ENCODE data around the gene GLE1. TPM values are rescaled to one million over a fixed set of nuclear protein-coding genes. Genes with fewer than 3 reads are reported as not detected.
"Not testable (repeated sequence)": the region's sequence is repeated elsewhere in the genome, so short reads cannot be mapped to it uniquely, and the experiment has no call there.

The GLE1 gene
- total and polyA plus RNA-seq, 12 donors = 10.5 to 24.5 (median 19.4) TPM

DNA sequence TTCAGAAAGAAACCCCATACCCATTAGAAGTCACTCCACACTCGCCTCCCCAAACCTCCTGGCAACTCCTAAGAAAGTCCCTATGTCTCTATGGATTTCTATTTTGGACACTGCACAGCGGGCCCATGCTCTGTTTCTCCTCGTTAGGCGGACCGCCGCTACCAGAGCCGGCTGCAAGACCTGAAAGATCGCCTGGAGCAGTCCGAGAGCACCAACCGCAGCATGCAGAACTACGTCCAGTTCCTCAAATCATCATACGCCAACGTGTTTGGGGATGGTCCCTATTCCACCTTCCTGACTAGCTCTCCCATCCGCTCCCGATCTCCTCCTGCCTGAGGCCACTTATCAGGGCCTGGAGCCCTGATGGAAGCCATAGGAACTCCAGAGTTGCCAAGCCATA, 4.6 kb upstream of the GLE1 start:
- Histone ChIP-seq H3K27ac (no peak overlapping the region), H3K4me3 (no peak overlapping the region), H3K9me3 (no peaks in the 10 kb centered on the region), H3K36me3 (peaks cover 0 to 72% (median 16%) of the 10 kb centered on the region in 9 donors), H3K4me1 (peaks cover 4 to 16% (median 7%) of the 10 kb centered on the region in 9 donors), H3K27me3 (no peaks in the 10 kb centered on the region)
- DNase-seq (no peak), ATAC-seq (no peak)
- TF ChIP-seq, protein P1, sequence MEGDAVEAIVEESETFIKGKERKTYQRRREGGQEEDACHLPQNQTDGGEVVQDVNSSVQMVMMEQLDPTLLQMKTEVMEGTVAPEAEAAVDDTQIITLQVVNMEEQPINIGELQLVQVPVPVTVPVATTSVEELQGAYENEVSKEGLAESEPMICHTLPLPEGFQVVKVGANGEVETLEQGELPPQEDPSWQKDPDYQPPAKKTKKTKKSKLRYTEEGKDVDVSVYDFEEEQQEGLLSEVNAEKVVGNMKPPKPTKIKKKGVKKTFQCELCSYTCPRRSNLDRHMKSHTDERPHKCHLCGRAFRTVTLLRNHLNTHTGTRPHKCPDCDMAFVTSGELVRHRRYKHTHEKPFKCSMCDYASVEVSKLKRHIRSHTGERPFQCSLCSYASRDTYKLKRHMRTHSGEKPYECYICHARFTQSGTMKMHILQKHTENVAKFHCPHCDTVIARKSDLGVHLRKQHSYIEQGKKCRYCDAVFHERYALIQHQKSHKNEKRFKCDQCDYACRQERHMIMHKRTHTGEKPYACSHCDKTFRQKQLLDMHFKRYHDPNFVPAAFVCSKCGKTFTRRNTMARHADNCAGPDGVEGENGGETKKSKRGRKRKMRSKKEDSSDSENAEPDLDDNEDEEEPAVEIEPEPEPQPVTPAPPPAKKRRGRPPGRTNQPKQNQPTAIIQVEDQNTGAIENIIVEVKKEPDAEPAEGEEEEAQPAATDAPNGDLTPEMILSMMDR (IDR thresholded peaks at IDR 0.05) = no peak
- intact Hi-C loops (cut with DNase I) = loop anchor here in 3 of 10 donors (5.0 kb wide), 2 partner anchors 52 to 978 kb away; partner anchors contain the start of gene SPTAN1 (in 2 of the 3)
- WGBS, 2 donors = 92 to 94% methylated on average over 15 of the region's 15 CpGs

DNA sequence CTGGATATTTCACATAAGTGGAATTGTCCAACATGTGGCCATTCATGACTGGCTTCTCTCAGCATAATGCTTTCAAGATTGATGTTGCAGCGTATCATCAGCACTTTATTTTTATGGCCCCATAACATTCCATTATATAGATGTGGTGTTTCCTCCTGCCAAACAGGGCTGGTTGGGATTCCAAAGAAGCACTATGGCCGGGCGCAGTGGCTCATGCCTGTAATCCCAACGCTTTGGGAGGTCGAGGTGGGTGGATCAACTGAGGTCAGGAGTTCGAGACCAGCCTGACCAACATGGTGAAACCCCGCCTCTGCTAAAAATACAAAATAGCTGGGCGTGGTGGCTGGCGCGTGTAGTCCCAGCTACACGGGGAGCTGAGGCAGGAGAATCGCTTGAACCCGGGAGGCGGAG, 1.1 kb upstream of the GLE1 start:
- not testable (repeated sequence) for H3K9me3 ChIP-seq, DNase-seq, H3K27me3 ChIP-seq, ATAC-seq
- peaks cover 4 to 28% (median 24%) of the 10 kb centered on the region in 9 donors for H3K4me1 ChIP-seq
- peak overlapping the region in 4 of 10 donors; percentile 83 to 99 (median 94) for H3K4me3 ChIP-seq
- intact Hi-C loops (cut with DNase I) = loop anchor here in 2 of 10 donors (5.0 kb wide), 1 partner anchor 49 kb away; the partner anchor contains the start of gene SPTAN1 (in 2 of the 2)
- 53 to 67% methylated on average over 14 of the region's 14 CpGs for WGBS, 2 donors
- H3K36me3 ChIP-seq = peaks cover 0 to 46% (median 9%) of the 10 kb centered on the region in 9 donors
- peak overlapping the region in 2 of 10 donors; percentile 92 to 94 for H3K27ac ChIP-seq

GRCh38 chr9:128503870-128504269, 649 bp upstream of the GLE1 start:
- Histone ChIP-seq H3K9me3 (no peaks in the 10 kb centered on the region), H3K4me3 (peak overlapping the region in 9 of 10 donors; percentile 49 to 99 (median 87)), H3K27ac (peak overlapping the region in 8 of 10 donors; percentile 77 to 94 (median 86)), H3K36me3 (peaks cover 0 to 46% (median 5%) of the 10 kb centered on the region in 9 donors), H3K27me3 (no peaks in the 10 kb centered on the region), H3K4me1 (peaks cover 4 to 28% (median 24%) of the 10 kb centered on the region in 9 donors)
- TF ChIP-seq, protein P1 (IDR thresholded peaks at IDR 0.05) = no peak
- intact Hi-C loops (cut with DNase I) = loop anchor here in 3 of 10 donors (2.0 to 5.0 kb wide), 2 partner anchors 48 to 49 kb away; partner anchors contain the start of gene SPTAN1 (in 3 of the 3)
- WGBS, 2 donors = 17 to 19% methylated on average over 11 of the region's 11 CpGs
- DNase-seq (peak in 1 of 2 donors; percentile 22), ATAC-seq (peak in 4 of 8 donors; percentile 20 to 38 (median 28))

GRCh38 chr9:128505414-128505765, 871 bp downstream of the GLE1 start:
- ATAC-seq = no peak
- peaks cover 4 to 28% (median 24%) of the 10 kb centered on the region in 9 donors for H3K4me1 ChIP-seq
- intact Hi-C loops (cut with DNase I) = loop anchor here in 1 of 10 donors (2.0 kb wide), 1 partner anchor 47 kb away; the partner anchor contains the start of gene SPTAN1
- 22 to 27% methylated on average over 6 of the region's 6 CpGs for WGBS, 2 donors
- H3K27me3 ChIP-seq = no peaks in the 10 kb centered on the region
- no peak for DNase-seq
- TF ChIP-seq, protein P1 (IDR thresholded peaks at IDR 0.05) = no peak
- no peaks in the 10 kb centered on the region for H3K9me3 ChIP-seq
- peak overlapping the region in 7 of 10 donors; percentile 81 to 94 (median 84) for H3K27ac ChIP-seq
- H3K4me3 ChIP-seq = peak overlapping the region; percentile 49 to 99 (median 86)
- peaks cover 0 to 46% (median 4%) of the 10 kb centered on the region in 9 donors for H3K36me3 ChIP-seq

DNA sequence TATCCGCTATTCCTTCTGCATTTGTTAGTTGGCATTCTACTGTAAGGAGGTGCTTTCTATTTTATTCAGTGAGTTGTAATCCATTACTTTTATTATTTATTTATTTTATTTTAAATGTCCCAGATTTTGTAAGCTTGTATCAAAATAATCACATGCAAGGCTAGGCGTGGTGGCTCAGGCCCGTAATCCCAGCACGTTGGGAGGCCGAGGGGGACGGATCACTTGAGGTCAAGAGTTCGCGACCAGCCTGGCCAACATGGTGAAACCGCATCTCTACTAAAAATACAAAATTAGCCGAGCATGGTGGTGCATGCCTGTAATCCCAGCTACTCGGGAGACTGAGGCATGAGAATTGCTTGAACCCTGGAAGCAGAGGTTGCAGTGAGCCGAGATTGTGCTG, 1.4 kb downstream of the GLE1 start:
- Histone ChIP-seq H3K4me3 (peak overlapping the region in 4 of 10 donors; percentile 76 to 99 (median 83)), H3K36me3 (peaks cover 0 to 46% (median 4%) of the 10 kb centered on the region in 9 donors), H3K4me1 (peaks cover 4 to 28% (median 24%) of the 10 kb centered on the region in 9 donors)
- not testable (repeated sequence) for DNase-seq, H3K27ac ChIP-seq, H3K27me3 ChIP-seq, ATAC-seq, H3K9me3 ChIP-seq
- WGBS, 2 donors = 90% methylated on average over 12 of the region's 12 CpGs
- intact Hi-C loops (cut with DNase I) = loop anchor here in 2 of 10 donors (2.0 kb wide), 2 partner anchors 47 to 57 kb away; partner anchors contain the start of gene SPTAN1 (in 1 of the 2)

Data from heart right ventricle (tissue), 16 donors.